Keratinocyte (primary cell): ENCODE results near the gene ALOX15.

ENCODE experiments used
- CTCF ChIP-seq, 3 experiments: IDR thresholded peaks in 1 of 3; conservative IDR thresholded peaks in 1 of 3; optimal IDR thresholded peaks in 1 of 3; 2 replicates in 2 of 3; 3 replicates in 1 of 3; pipeline versions ENCODE3 to v1.5.1; 2011; ENCODE audit warnings: low read length in 3 of 3, mild to moderate bottlenecking in 3 of 3, moderate library complexity in 2 of 3, control low read depth in 1 of 3, inconsistent platforms in 1 of 3; ENCODE audit not compliant: insufficient read depth in 2 of 3; ENCODE audit errors: extremely low read depth in 1 of 3
- EZH2 ChIP-seq: IDR thresholded peaks from one replicate; pipeline ENCODE4 v1.6.1; 2012; ENCODE audit warnings: inconsistent platforms, mild to moderate bottlenecking, low read length, moderate library complexity

GRCh38 chr17:4664230-4664629 is 22.8 kb upstream of the ALOX15 start:
- no peak for TF ChIP-seq CTCF (optimal IDR thresholded peaks at IDR 0.05 in 1 of 3, IDR thresholded peaks at IDR 0.05 in 1 of 3, conservative IDR thresholded peaks at IDR 0.05 in 1 of 3; ENCODE audit: extremely low read depth in 1 of 3, insufficient read depth in 2 of 3, low read length in 3 of 3)
- TF ChIP-seq EZH2, result no peak
